Measurements from ENCODE around the gene CCDC141. TPM values are rescaled to one million over a fixed set of nuclear protein-coding genes. Genes with fewer than 3 reads are reported as not detected.

CCDC141 gene
- total RNA-seq, 2 experiments from 2014 or later, result 30.6 to 31.5 TPM

GRCh38 chr2:178908810-178909209 lies 141.1 kb downstream of the CCDC141 start:
- H3K9me3 ChIP-seq (ENCODE audit: control insufficient read depth in 1 of 2, insufficient read depth in 1 of 2, low read length in 2 of 2), result no peaks in the 10 kb centered on the region
- intact Hi-C loops (cut with DNase I, micrococcal nuclease), result no loop called here

DNA sequence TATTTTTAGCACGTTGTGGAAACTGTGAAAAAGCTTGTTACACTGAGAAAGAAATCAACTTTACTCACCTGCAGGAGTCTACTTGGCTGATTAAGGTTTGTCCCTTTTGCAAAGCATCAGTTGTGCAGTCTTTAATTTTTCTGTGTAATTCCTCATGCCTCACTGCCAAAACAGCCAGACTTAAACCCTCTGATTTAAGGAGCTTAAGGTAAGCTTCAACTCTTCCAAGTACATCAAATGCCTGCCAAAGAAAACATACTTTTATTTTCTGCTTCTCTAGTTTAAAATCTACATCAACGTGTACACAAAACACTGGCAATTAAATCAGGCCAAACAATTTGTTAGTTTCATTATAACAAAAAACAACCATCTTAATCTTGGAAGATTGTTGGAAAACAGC lies 144.7 kb downstream of the CCDC141 start:
- Mint-ChIP-seq H3K27me3 (no peaks in the 10 kb centered on the region), H3K9me3 (peaks cover 3% of the 10 kb centered on the region), H3K4me1 (ENCODE audit: low read depth) (no peaks in the 10 kb centered on the region), H3K36me3 (ENCODE audit: low read depth) (peaks cover 38% of the 10 kb centered on the region), H3K27ac (no peak overlapping the region), H3K4me3 (no peak overlapping the region)
- H3K36me3 ChIP-seq (ENCODE audit: insufficient read depth, low read length), result no peaks in the 10 kb centered on the region
- no peaks in the 10 kb centered on the region for H3K27me3 ChIP-seq (ENCODE audit: control insufficient read depth in 1 of 2, insufficient read depth in 2 of 2, low read length in 2 of 2)
- no peak for ATAC-seq (ENCODE audit: poor library complexity)
- no peaks in the 10 kb centered on the region for H3K4me1 ChIP-seq (ENCODE audit: insufficient read depth, low read length)
- DNase-seq, result no peak
- no peak overlapping the region for H3K27ac ChIP-seq (ENCODE audit: low read depth in 1 of 2, low read length in 2 of 2)
- no peaks in the 10 kb centered on the region for H3K9me3 ChIP-seq (ENCODE audit: control insufficient read depth in 1 of 2, insufficient read depth in 1 of 2, low read length in 2 of 2)
- POLR2A ChIA-PET, result no interaction called here
- no peak overlapping the region for H3K4me3 ChIP-seq (ENCODE audit: low read length)
- CTCF ChIA-PET, result no interaction called here
- no peak for TF ChIP-seq CTCF (IDR thresholded peaks at IDR 0.05)
- intact Hi-C loops (cut with DNase I, micrococcal nuclease), result no loop called here

More at GRCh38 chr2:178908810-178909209, 141.1 kb downstream of the CCDC141 start:
- Histone ChIP-seq H3K27me3 (ENCODE audit: control insufficient read depth in 1 of 2, insufficient read depth in 2 of 2, low read length in 2 of 2) (no peaks in the 10 kb centered on the region), H3K4me1 (ENCODE audit: insufficient read depth, low read length) (no peaks in the 10 kb centered on the region), H3K36me3 (ENCODE audit: insufficient read depth, low read length) (no peaks in the 10 kb centered on the region), H3K4me3 (ENCODE audit: low read length) (no peak overlapping the region), H3K27ac (ENCODE audit: low read depth in 1 of 2, low read length in 2 of 2) (no peak overlapping the region)
- Mint-ChIP-seq H3K4me3 (no peak overlapping the region), H3K4me1 (ENCODE audit: low read depth) (no peaks in the 10 kb centered on the region), H3K27me3 (no peaks in the 10 kb centered on the region), H3K36me3 (ENCODE audit: low read depth) (peaks cover 32% of the 10 kb centered on the region), H3K27ac (no peak overlapping the region), H3K9me3 (peaks cover 1% of the 10 kb centered on the region)
- ATAC-seq (ENCODE audit: poor library complexity), result no peak
- no peak for DNase-seq
- ChIA-PET CTCF (no interaction called here), POLR2A (no interaction called here)
- no peak for TF ChIP-seq CTCF (IDR thresholded peaks at IDR 0.05)

DNA sequence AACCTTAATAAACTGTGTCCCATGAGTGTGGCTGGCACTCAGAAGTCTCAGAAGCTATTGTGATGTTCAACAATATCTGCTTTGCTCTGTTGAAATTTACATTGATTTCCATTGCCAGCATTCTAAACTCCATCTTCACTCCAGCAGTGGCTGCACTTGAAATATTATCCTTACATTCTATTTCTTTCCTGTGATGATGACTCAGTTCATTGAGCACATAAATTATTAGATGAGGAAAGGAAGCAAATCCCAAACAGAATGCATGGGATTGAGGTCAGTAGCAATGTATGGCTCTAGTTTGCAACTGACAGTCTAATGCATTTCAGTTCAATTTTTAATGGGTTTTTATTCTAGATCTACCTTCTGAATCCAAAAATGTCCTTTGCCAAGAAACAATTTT lies 150.3 kb downstream of the CCDC141 start:
- TF ChIP-seq CTCF (IDR thresholded peaks at IDR 0.05), result no peak
- ChIA-PET CTCF (no interaction called here), POLR2A (no interaction called here)
- Histone ChIP-seq H3K4me1 (ENCODE audit: insufficient read depth, low read length) (no peaks in the 10 kb centered on the region), H3K9me3 (ENCODE audit: control insufficient read depth in 1 of 2, insufficient read depth in 1 of 2, low read length in 2 of 2) (no peaks in the 10 kb centered on the region), H3K4me3 (ENCODE audit: low read length) (no peak overlapping the region), H3K36me3 (ENCODE audit: insufficient read depth, low read length) (no peaks in the 10 kb centered on the region), H3K27ac (ENCODE audit: low read depth in 1 of 2, low read length in 2 of 2) (no peak overlapping the region), H3K27me3 (ENCODE audit: control insufficient read depth in 1 of 2, insufficient read depth in 2 of 2, low read length in 2 of 2) (no peaks in the 10 kb centered on the region)
- DNase-seq (no peak), ATAC-seq (ENCODE audit: poor library complexity) (no peak)
- Mint-ChIP-seq H3K4me1 (ENCODE audit: low read depth) (no peaks in the 10 kb centered on the region), H3K9me3 (peaks cover 3% of the 10 kb centered on the region), H3K4me3 (no peak overlapping the region), H3K36me3 (ENCODE audit: low read depth) (peaks cover 13% of the 10 kb centered on the region), H3K27me3 (no peaks in the 10 kb centered on the region), H3K27ac (no peak overlapping the region)
- intact Hi-C loops (cut with DNase I, micrococcal nuclease), result no loop called here
